ENCODE measurements around the gene GDPGP1.

DNA sequence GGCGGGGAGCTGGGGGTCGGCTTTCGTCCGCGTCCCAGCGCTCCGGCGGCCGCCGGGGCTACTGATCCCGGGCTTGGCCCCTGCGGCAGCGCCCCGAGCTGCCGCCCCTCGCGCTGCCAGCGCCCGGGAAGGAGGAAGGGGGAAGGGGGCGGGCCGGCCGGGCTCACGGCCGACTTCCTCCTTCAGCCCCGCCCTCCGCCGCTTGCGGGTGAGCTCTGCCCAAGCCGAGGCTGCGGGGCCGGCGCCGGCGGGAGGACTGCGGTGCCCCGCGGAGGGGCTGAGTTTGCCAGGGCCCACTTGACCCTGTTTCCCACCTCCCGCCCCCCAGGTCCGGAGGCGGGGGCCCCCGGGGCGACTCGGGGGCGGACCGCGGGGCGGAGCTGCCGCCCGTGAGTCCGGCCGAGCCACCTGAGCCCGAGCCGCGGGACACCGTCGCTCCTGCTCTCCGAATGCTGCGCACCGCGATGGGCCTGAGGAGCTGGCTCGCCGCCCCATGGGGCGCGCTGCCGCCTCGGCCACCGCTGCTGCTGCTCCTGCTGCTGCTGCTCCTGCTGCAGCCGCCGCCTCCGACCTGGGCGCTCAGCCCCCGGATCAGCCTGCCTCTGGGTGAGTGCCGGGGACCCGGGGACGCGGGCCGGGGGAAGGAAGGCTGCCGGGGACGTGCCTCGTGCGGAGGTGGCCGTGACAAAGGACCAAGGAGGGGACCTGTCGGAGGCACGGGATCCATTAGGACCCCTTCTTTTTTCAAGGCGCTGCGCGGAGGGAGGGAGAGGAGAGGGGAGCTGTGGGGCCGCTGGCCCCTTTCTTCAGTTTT lies 32.7 kb upstream of the GDPGP1 start, which contains the start of gene SEMA4B:
- TF ChIP-seq, protein P1, sequence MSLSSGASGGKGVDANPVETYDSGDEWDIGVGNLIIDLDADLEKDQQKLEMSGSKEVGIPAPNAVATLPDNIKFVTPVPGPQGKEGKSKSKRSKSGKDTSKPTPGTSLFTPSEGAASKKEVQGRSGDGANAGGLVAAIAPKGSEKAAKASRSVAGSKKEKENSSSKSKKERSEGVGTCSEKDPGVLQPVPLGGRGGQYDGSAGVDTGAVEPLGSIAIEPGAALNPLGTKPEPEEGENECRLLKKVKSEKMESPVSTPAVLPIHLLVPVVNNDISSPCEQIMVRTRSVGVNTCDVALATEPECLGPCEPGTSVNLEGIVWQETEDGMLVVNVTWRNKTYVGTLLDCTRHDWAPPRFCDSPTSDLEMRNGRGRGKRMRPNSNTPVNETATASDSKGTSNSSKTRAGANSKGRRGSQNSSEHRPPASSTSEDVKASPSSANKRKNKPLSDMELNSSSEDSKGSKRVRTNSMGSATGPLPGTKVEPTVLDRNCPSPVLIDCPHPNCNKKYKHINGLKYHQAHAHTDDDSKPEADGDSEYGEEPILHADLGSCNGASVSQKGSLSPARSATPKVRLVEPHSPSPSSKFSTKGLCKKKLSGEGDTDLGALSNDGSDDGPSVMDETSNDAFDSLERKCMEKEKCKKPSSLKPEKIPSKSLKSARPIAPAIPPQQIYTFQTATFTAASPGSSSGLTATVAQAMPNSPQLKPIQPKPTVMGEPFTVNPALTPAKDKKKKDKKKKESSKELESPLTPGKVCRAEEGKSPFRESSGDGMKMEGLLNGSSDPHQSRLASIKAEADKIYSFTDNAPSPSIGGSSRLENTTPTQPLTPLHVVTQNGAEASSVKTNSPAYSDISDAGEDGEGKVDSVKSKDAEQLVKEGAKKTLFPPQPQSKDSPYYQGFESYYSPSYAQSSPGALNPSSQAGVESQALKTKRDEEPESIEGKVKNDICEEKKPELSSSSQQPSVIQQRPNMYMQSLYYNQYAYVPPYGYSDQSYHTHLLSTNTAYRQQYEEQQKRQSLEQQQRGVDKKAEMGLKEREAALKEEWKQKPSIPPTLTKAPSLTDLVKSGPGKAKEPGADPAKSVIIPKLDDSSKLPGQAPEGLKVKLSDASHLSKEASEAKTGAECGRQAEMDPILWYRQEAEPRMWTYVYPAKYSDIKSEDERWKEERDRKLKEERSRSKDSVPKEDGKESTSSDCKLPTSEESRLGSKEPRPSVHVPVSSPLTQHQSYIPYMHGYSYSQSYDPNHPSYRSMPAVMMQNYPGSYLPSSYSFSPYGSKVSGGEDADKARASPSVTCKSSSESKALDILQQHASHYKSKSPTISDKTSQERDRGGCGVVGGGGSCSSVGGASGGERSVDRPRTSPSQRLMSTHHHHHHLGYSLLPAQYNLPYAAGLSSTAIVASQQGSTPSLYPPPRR (CRISPR knock-in tag; IDR thresholded peaks at IDR 0.05; ENCODE audit: borderline replicate concordance) = no peak
- TF ChIP-seq POLR2A (conservative IDR thresholded peaks at IDR 0.05) (peak; percentile 53; the same call in 1 of the 2 replicates), SMC3 (conservative IDR thresholded peaks at IDR 0.05; ENCODE audit: insufficient read depth, low read depth, low read length) (no peak), MTA1 (IDR thresholded peaks at IDR 0.05; ENCODE audit: borderline replicate concordance) (no peak), HDAC6 (IDR thresholded peaks at IDR 0.05; ENCODE audit: low read depth, low read length) (no peak), SIN3A (IDR thresholded peaks at IDR 0.05; ENCODE audit: borderline replicate concordance in 2 of 2, control insufficient read depth in 1 of 2, low read depth in 2 of 2, low read length in 2 of 2) (peak in 1 of 2 experiments; percentile 36; a peak in 1 of 4 replicates), HOXB6 (CRISPR knock-in tag; IDR thresholded peaks at IDR 0.05; ENCODE audit: borderline replicate concordance) (no peak)
- TF ChIP-seq, protein P2, sequence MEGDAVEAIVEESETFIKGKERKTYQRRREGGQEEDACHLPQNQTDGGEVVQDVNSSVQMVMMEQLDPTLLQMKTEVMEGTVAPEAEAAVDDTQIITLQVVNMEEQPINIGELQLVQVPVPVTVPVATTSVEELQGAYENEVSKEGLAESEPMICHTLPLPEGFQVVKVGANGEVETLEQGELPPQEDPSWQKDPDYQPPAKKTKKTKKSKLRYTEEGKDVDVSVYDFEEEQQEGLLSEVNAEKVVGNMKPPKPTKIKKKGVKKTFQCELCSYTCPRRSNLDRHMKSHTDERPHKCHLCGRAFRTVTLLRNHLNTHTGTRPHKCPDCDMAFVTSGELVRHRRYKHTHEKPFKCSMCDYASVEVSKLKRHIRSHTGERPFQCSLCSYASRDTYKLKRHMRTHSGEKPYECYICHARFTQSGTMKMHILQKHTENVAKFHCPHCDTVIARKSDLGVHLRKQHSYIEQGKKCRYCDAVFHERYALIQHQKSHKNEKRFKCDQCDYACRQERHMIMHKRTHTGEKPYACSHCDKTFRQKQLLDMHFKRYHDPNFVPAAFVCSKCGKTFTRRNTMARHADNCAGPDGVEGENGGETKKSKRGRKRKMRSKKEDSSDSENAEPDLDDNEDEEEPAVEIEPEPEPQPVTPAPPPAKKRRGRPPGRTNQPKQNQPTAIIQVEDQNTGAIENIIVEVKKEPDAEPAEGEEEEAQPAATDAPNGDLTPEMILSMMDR (IDR thresholded peaks at IDR 0.05 in 2 of 3, conservative IDR thresholded peaks at IDR 0.05 in 1 of 3; ENCODE audit: insufficient read depth in 2 of 3, low read depth in 1 of 3, low read length in 3 of 3) = no peak
- TF ChIP-seq, protein P3, sequence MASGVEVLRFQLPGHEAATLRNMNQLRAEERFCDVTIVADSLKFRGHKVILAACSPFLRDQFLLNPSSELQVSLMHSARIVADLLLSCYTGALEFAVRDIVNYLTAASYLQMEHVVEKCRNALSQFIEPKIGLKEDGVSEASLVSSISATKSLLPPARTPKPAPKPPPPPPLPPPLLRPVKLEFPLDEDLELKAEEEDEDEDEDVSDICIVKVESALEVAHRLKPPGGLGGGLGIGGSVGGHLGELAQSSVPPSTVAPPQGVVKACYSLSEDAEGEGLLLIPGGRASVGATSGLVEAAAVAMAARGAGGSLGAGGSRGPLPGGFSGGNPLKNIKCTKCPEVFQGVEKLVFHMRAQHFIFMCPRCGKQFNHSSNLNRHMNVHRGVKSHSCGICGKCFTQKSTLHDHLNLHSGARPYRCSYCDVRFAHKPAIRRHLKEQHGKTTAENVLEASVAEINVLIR (CRISPR knock-in tag; IDR thresholded peaks at IDR 0.05) = no peak

Measured in K562 (cell line).